Mucosa of gallbladder (tissue), 1 donor: ENCODE data around the gene SLC9A5. TPM values are rescaled to one million over a fixed set of nuclear protein-coding genes. Genes with fewer than 3 reads are reported as not detected.

ENCODE experiments used
- DNase-seq: peaks from one replicate; pipeline ENCODE4 v3.0.0-alpha.2; 2020; ENCODE audit warnings: low spot score
- total RNA-seq: library from RNA; stranded (reverse); gene quantifications from one replicate; pipeline ENCODE4 v1.2.1, GENCODE V29; 2021
- donor health status: DM: no; HTN: no; CAD: no.

SLC9A5 gene
- 3.2 TPM for total RNA-seq

GRCh38 chr16:67248401-67249177 is at the start of gene SLC9A5:
Gene SLC9A5 (plus strand): TSS chr16:67248979. CDS start chr16:67249015, 36 bp downstream.
- DNase-seq: no peak

GRCh38 chr16:67199011-67199807 is 49.6 kb upstream of the SLC9A5 start, which contains the start of gene ELMO3:
Gene ELMO3 (plus strand): TSS chr16:67199131. CDS start chr16:67199327, 196 bp downstream.
- DNase-seq: peak; percentile 65

- no peak for DNase-seq
Measured at GRCh38 chr16:67199808-67200198, 49.0 kb upstream of the SLC9A5 start.

GRCh38 chr16:67200491-67200890 is 48.3 kb upstream of the SLC9A5 start:
- DNase-seq: no peak

- DNase-seq: no peak
Measured at GRCh38 chr16:67201411-67202345, 47.1 kb upstream of the SLC9A5 start.

- DNase-seq: no peak
Measured at GRCh38 chr16:67202426-67202825, 46.4 kb upstream of the SLC9A5 start.

- DNase-seq: no peak
Measured at GRCh38 chr16:67202956-67203493, 45.8 kb upstream of the SLC9A5 start.

GRCh38 chr16:67204076-67204475 is 44.7 kb upstream of the SLC9A5 start:
- DNase-seq: no peak

- no peak for DNase-seq
Measured at GRCh38 chr16:67206129-67206837, 42.5 kb upstream of the SLC9A5 start.

GRCh38 chr16:67206838-67207248 is 41.9 kb upstream of the SLC9A5 start:
- DNase-seq: no peak

GRCh38 chr16:67207249-67208091 is 41.3 kb upstream of the SLC9A5 start:
- DNase-seq: no peak

GRCh38 chr16:67208154-67208896 is 40.5 kb upstream of the SLC9A5 start:
- no peak for DNase-seq

- DNase-seq: no peak
Measured at GRCh38 chr16:67209565-67209964, 39.2 kb upstream of the SLC9A5 start.

GRCh38 chr16:67210069-67210937 is 38.5 kb upstream of the SLC9A5 start:
- DNase-seq: no peak

- no peak for DNase-seq
Measured at GRCh38 chr16:67211674-67212073, 37.1 kb upstream of the SLC9A5 start.

GRCh38 chr16:67212766-67213165 is 36.0 kb upstream of the SLC9A5 start:
- no peak for DNase-seq

GRCh38 chr16:67213197-67214019 is 35.4 kb upstream of the SLC9A5 start:
- no peak for DNase-seq
